ENCODE measurements around the gene FGFR3.

FGFR3 gene

GRCh38 chr4:1824746-1825145, 31.7 kb downstream of the FGFR3 start:
- no peaks in the 10 kb centered on the region for H3F3A ChIP-seq (ENCODE audit: insufficient read depth, low read length)
- H4K20me1 ChIP-seq (ENCODE audit: insufficient read depth, low read length) = no peaks in the 10 kb centered on the region
- H3K27ac ChIP-seq (ENCODE audit: low read length) = no peak overlapping the region
- no peak overlapping the region for H2AFZ ChIP-seq (ENCODE audit: low read length)
- no peak overlapping the region for H3K4me2 ChIP-seq (ENCODE audit: low read depth, low read length)
- TF ChIP-seq CTCF (IDR thresholded peaks at IDR 0.05; ENCODE audit: low read length) (no peak), EZH2 (optimal IDR thresholded peaks at IDR 0.05; ENCODE audit: low read depth, low read length) (no peak), EZH2phosphoT487 (IDR thresholded peaks at IDR 0.05; ENCODE audit: low read length) (no peak)
- no peak for DNase-seq
- no peaks in the 10 kb centered on the region for H3K27me3 ChIP-seq (replicated peaks; ENCODE audit: insufficient read depth, low read length)
- H3K9me2 ChIP-seq (replicated peaks; ENCODE audit: insufficient read depth, low read length) = no peaks in the 10 kb centered on the region
- H3K4me1 ChIP-seq (ENCODE audit: low read length) = no peaks in the 10 kb centered on the region
- H3K9me3 ChIP-seq (replicated peaks; ENCODE audit: insufficient read depth, low read length) = no peaks in the 10 kb centered on the region
- no peaks in the 10 kb centered on the region for H3K36me3 ChIP-seq (replicated peaks; ENCODE audit: insufficient read depth, low read length)
- no peak overlapping the region for H3K9ac ChIP-seq (ENCODE audit: low read length)
- H3K79me2 ChIP-seq (ENCODE audit: low read length) = no peaks in the 10 kb centered on the region
- H3K4me3 ChIP-seq (ENCODE audit: low read length) = no peak overlapping the region

GRCh38 chr4:1825326-1825725, 32.2 kb downstream of the FGFR3 start:
- no peaks in the 10 kb centered on the region for H3K79me2 ChIP-seq (ENCODE audit: low read length)
- H3K27ac ChIP-seq (ENCODE audit: low read length) = no peak overlapping the region
- H3K9me2 ChIP-seq (replicated peaks; ENCODE audit: insufficient read depth, low read length) = no peaks in the 10 kb centered on the region
- TF ChIP-seq EZH2 (optimal IDR thresholded peaks at IDR 0.05; ENCODE audit: low read depth, low read length) (no peak), EZH2phosphoT487 (IDR thresholded peaks at IDR 0.05; ENCODE audit: low read length) (no peak), CTCF (IDR thresholded peaks at IDR 0.05; ENCODE audit: low read length) (no peak)
- H3F3A ChIP-seq (ENCODE audit: insufficient read depth, low read length) = no peaks in the 10 kb centered on the region
- H3K27me3 ChIP-seq (replicated peaks; ENCODE audit: insufficient read depth, low read length) = no peaks in the 10 kb centered on the region
- H3K4me1 ChIP-seq (ENCODE audit: low read length) = no peaks in the 10 kb centered on the region
- no peaks in the 10 kb centered on the region for H3K9me3 ChIP-seq (replicated peaks; ENCODE audit: insufficient read depth, low read length)
- H3K36me3 ChIP-seq (replicated peaks; ENCODE audit: insufficient read depth, low read length) = no peaks in the 10 kb centered on the region
- no peak for DNase-seq
- no peak overlapping the region for H2AFZ ChIP-seq (ENCODE audit: low read length)
- H3K4me3 ChIP-seq (ENCODE audit: low read length) = no peak overlapping the region
- no peaks in the 10 kb centered on the region for H4K20me1 ChIP-seq (ENCODE audit: insufficient read depth, low read length)
- no peak overlapping the region for H3K9ac ChIP-seq (ENCODE audit: low read length)
- H3K4me2 ChIP-seq (ENCODE audit: low read depth, low read length) = no peak overlapping the region

GRCh38 chr4:1826531-1827350, 33.6 kb downstream of the FGFR3 start:
- no peak for TF ChIP-seq EZH2 (optimal IDR thresholded peaks at IDR 0.05; ENCODE audit: low read depth, low read length)
- TF ChIP-seq CTCF (IDR thresholded peaks at IDR 0.05; ENCODE audit: low read length) = no peak
- TF ChIP-seq EZH2phosphoT487 (IDR thresholded peaks at IDR 0.05; ENCODE audit: low read length) = no peak
- no peaks in the 10 kb centered on the region for H3K4me1 ChIP-seq (ENCODE audit: low read length)
- no peak for DNase-seq
- H3K9me3 ChIP-seq (replicated peaks; ENCODE audit: insufficient read depth, low read length) = no peaks in the 10 kb centered on the region
- H3F3A ChIP-seq (ENCODE audit: insufficient read depth, low read length) = no peaks in the 10 kb centered on the region
- H3K9ac ChIP-seq (ENCODE audit: low read length) = no peak overlapping the region
- no peaks in the 10 kb centered on the region for H3K27me3 ChIP-seq (replicated peaks; ENCODE audit: insufficient read depth, low read length)
- H3K27ac ChIP-seq (ENCODE audit: low read length) = no peak overlapping the region
- no peak overlapping the region for H3K4me2 ChIP-seq (ENCODE audit: low read depth, low read length)
- no peaks in the 10 kb centered on the region; the same call in 1 of the 2 replicates for H3K36me3 ChIP-seq (replicated peaks; ENCODE audit: insufficient read depth, low read length)
- no peaks in the 10 kb centered on the region for H4K20me1 ChIP-seq (ENCODE audit: insufficient read depth, low read length)
- H3K79me2 ChIP-seq (ENCODE audit: low read length) = no peaks in the 10 kb centered on the region
- H3K9me2 ChIP-seq (replicated peaks; ENCODE audit: insufficient read depth, low read length) = no peaks in the 10 kb centered on the region
- H3K4me3 ChIP-seq (ENCODE audit: low read length) = no peak overlapping the region
- no peak overlapping the region for H2AFZ ChIP-seq (ENCODE audit: low read length)
